Activated gamma-delta T cell treated with Interleukin-2 at 50 U/mL for 16 hours (primary cell): ENCODE results near the gene GZMM.
"Not testable (repeated sequence)": the region's sequence is repeated elsewhere in the genome, so short reads cannot be mapped to it uniquely, and the experiment has no call there.

Experiments
- DNase-seq: peaks from one replicate; pipeline ENCODE4 v3.0.0-alpha.2; 2020

The GZMM gene

DNA sequence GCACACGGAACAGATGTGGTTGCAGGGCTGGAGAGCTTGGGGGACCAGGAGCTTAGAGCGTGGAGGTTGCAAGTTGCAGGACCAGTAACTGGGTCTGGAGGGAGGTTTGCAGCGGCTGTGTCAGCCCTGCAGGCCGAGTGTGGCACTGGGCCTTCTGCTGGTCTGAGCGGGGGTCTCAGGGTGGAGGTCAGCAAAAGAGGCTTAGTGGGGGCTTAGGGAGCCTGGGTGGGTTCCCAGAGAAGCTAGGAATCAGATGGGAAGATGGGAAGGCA, 40.1 kb downstream of the GZMM start:
- no peak for DNase-seq

DNA sequence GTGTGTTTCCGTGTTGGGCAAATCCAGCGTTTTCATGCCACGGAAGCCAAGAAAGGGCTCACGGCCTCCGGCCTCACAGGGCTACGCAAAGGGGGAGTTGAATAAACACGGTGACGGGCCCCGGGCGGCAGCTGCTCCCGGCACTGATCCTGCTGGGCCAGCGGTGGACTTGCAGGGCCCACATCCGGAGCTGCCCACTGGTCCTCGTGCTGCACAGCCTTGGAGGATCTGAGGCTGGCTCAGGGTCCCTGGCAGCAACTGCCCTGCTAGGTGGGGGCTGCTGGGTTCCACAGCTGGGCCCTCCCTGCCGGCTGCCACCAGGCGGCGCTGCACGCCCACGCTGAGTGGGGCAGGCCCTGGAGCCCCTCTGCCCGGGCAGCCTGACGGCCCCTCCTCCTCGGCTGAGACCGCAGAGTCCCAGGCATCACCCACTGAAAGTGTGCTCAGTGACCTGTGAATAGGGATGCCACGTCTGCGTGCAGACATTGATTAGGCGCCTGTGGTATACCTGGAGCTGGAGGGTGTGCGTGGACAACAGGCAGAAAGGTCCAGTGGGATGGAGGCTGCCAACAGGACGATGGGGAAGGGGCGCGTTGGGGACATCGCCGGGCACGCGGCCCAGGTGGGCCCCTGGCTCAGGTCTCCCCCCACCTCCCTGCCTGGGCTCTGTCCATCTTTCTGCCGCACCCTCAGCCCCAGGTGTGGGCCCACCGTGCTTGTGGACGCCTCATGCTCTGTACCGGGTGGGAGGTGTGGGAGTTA, 40.6 kb downstream of the GZMM start:
- DNase-seq, result peak; percentile 68

DNA sequence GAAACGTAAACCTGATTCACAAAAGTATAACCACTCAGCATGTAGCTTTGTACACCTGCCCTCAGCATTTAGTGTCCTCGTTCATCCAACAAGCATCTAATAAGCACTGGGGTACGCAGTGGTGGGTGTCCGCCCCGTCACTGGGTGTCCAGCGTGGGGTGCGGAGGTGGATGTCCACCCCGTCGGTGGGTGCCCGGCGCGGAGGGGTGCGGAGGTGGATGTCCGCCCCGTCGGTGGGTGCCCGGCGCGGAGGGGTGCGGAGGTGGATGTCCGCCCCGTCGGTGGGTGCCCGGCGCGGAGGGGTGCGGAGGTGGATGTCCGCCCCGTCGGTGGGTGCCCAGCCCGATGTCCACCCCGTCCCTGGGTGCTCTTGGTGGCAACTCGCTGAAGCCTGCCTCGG, 41.3 kb downstream of the GZMM start:
- DNase-seq, result not testable (repeated sequence)

DNA sequence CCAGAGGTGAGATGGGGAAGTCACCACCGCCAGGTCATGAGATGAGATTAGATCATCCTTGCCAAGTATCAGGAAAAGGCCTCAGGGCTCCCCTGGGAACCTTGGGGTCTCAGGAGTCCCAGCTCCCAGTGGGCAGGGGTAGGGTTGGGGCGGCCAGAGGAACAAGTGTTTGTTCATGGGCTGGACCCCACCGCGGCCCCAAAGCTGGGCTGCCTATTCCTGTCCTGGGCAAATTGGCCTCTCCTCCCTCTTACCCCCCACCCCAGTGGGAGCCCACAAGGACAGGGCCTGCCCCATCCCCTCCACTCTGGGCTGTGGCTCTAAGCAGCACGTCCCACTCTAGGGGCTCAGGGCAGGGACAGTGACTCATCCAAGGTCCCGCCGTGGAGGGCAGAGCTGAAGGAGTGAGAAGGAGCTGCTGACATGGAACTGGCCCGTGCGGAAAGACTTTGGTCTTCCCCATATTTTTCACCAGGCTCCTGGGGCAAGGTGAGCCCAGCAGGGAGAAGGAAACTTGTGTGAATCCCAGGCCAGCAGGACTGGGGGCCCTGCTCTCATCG, 41.8 kb downstream of the GZMM start:
- no peak for DNase-seq

DNA sequence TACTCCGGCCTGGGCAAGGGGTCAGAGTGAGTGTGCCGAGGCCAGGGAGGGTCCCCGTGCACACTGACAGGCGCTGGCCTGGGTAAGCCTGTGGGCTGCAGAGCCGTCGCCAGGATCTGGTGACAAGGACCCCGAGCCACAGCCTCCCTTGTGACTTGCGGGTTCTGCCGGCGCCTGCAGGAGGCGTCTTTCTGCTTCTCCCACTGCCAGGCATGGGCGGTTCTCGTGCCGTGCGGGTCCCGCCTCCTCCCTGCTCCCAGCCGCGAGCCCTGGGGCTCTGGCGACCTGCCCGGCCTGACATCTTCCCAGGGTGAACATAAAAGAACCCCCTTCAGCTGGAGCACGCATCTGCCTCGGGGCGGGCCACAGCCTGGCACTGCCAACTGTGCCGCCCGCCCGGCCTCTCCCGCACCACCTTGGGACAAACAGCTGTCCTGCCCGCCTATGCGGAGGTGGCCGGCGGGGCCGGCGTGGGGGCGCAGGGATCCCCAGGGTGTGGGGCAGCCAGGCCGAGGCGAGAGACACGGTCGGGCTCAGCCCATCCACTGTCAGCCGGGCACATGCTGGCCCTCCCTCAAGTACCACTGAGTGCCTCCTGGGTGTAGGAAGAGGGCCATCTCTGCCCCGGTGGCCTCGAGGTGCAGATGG, 44.4 kb downstream of the GZMM start:
- DNase-seq, result peak; percentile 51

DNA sequence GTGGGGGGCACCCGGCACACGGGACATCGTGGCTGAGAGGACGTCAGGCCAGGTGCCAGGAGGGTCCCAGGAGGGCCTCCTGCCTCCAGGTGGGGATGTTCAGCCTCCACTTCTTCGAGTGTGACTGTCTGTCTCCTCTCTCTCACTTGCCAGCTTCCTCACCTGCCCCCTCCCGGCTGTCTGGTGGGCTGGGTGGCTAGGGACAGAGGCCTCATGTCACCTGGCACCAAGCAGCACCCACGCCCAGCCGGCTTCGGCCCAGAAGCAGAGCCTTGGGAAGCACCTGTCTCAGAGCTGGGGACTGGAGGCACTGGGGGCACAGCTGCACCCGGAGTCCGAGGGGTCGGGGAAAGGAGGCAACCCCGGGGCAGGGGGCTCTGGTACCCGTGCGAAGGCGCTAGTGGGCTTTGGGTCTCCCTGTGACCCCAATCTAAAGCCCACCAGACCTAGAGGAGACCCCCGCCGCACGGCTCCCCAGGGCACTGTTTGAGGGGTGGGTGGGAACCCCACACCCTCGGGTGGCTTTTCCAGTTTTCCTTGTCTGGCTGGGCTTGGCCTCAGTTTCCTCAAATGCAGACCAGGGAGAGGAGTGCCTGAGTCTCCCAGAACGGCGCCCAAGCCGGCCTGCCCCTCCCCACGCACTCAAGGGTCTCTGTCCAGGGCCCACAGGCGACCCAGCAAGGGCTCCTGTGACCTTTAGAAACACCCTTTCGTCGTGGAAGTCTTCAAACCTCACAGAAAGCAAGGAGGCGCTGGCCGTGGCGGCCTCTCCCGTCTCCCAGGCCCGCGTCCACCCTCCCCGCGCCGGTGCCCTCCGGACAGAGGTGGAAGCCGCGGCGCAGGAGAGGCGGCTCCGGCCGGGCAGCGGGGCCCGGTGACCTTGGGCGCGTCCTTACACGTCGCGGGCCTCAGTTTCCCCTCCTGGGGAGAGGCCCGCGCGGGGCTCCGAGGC, 45.2 kb downstream of the GZMM start:
- no peak for DNase-seq

DNA sequence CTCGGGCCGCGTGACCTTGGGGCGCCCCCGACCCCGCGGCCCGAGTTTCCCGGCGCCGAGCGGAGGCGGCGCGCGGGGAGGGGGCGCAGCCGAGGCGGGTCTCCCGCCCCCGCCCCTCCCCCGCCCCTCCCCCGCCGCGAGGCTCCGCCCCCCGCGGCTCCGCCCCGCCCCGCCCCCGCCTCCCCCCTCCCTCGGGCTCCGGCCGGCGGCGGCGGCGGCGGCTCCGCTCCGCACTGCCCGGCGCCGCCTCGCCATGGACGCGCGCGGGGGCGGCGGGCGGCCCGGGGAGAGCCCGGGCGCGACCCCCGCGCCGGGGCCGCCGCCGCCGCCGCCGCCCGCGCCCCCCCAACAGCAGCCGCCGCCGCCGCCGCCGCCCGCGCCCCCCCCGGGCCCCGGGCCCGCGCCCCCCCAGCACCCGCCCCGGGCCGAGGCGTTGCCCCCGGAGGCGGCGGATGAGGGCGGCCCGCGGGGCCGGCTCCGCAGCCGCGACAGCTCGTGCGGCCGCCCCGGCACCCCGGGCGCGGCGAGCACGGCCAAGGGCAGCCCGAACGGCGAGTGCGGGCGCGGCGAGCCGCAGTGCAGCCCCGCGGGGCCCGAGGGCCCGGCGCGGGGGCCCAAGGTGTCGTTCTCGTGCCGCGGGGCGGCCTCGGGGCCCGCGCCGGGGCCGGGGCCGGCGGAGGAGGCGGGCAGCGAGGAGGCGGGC, 46.0 kb downstream of the GZMM start, which contains the start of gene HCN2:
Gene HCN2 (plus strand): TSS at position 189 of the 703 bp plus-strand sequence. CDS start 65 bp downstream, at position 254.
- DNase-seq, result no peak

DNA sequence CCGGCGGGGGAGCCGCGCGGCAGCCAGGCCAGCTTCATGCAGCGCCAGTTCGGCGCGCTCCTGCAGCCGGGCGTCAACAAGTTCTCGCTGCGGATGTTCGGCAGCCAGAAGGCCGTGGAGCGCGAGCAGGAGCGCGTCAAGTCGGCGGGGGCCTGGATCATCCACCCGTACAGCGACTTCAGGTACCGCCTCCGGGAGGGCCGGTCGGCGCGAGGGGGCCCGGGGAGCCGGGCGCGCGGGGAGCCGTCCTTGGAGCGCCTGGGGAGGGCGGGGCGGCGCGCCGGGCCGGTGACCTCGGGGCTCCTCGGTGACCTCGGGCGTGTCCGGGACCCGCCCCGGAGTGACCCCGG, 46.5 kb downstream of the GZMM start:
- DNase-seq, result no peak

DNA sequence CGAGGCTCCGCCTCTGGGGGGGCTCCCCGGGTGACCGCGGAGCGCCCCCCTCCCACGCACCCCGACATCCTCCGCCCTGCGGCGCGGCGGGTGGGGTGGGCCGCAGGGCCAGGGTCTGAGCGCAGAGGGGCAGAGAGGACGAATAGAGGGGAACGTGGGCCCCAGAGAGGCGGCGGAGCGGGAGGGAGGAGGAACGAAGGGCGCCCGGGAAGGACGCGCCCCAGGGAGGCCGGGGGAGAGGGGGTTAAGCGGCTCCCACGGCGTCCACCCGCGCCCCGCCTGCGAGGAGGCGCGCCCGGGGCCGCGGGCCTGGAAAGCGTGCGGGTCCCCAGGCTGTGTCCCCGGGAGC, 46.9 kb downstream of the GZMM start:
- no peak for DNase-seq

DNA sequence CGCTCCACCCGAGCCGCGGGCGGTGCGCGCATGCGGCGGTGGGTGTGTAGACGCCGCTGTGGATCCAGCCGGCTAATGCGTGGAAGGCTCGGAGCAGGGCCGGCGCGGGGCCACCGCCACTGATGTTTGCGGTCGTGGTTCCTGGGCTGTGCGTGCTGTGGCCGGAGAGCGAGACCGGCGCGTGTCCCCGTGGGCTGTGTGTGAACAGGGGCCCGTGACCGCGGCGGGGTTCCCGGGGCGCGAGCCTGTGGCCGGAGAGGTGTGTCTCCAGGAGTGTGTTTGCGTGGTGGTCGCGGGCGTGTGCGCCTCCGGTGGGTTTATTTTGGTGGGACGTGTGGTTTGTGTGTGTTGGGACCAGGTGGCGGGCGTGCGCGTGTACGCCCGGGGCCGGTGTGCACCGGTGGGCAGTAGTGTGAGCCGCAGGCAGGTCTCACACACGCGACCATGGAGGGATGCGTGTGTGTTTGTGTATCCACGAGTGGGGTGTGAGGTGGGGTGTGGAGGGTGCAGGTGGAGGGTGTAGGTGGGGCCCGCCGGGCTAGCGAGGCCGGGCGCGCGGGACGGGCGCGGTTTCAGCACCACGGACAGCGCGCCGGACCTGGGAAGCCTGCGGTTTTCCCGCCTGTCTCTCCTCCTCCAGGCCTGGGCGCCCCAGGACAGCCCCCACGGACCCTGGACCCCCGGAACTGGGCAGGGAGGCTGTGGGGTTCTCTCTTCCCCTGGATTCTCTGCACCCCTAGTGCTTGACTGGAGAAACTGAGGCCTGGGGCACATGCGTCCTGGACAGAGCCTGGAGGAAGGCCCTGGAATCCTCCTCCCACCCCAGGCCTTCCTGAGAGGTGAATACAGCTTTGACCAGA, 47.5 kb downstream of the GZMM start:
- DNase-seq, result no peak

DNA sequence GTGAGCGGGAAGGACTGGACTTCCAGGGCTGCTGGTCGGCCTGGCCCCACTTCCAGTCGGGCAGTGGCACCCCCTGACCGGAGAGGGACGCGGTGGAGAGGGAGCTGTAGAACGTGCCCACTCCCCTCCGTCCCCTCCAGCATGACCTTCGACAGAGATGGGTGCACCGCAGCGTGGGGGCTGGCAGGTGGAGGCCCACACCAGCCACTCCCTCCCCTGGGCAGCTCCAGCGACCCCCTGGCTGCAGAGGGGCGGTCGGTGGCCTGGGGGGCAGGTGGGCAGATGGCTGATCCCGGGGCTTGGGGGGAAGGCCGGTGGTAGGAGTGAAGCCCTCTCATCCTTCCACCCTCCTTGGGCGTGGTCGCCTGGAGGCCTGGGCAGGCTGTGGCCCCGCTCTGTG, 48.2 kb downstream of the GZMM start:
- no peak for DNase-seq

DNA sequence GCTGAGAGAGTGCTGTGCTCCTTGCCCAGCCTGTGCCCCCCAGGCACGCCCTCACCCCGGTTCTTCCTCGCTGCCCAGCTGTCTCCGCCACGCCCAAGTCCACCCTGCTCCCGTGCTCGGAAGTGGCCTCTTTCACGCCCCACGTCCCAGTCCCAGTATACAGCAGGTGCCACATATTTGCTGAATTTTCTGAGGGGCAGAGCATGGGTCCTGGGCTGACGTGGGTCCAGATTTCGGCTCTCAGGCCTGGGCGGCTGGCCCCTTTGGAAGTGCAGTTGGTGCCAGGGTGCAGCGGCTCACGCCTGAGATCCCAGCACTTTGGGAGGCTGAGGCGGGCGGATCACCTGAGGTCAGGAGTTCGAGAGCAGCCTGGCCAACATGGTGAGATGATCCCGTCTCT, 49.2 kb downstream of the GZMM start:
- no peak for DNase-seq

DNA sequence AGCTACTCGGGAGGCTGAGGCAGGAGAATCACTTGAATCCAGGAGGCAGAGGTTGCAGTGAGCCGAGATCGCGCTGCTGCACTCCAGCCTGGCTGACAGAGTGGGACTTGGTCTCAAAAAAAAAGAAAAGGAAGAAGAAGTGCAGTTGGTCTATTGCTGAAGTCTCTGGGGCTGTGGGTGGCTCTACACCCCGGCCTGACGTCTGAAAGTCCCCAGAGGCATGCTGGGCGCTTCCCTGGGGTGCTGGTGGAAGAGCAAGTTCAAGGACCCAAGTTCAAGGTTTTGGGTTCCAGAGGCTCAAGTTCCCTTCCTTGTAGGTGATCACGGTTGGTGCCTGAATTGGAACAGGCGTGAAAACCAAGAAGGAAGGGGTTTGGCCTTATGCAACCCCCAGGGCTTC, 49.7 kb downstream of the GZMM start:
- DNase-seq, result no peak

DNA sequence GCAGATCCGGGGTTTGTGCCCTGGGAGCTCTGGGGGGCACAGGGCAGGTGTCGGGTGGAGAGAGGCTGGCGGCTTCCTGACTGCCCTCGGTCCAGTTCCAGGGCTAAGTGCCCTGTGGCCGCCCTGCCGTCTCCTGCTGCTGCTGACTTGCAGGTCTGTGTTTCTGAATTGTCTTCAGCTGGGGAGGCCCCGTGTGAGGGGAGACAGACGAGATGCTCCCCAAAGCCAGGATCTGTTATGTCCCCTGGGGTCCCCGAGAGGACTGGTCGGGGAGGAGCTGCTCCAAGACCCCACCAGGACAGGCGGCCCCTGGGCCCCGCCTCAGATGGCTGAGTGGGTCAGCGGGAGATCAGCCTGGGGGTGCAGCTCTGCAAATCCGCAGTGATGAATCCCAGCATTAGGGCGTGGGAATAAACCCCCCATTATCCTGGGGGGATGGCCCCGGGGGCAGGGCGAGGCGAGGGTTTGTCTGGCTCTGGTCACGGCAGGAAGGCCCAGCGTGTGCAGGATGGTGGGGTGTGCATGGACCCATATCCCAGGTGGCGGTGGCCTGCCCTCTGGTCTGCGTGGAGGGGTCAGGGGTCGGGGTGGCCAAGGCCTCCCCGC, 50.5 kb downstream of the GZMM start:
- DNase-seq, result no peak

DNA sequence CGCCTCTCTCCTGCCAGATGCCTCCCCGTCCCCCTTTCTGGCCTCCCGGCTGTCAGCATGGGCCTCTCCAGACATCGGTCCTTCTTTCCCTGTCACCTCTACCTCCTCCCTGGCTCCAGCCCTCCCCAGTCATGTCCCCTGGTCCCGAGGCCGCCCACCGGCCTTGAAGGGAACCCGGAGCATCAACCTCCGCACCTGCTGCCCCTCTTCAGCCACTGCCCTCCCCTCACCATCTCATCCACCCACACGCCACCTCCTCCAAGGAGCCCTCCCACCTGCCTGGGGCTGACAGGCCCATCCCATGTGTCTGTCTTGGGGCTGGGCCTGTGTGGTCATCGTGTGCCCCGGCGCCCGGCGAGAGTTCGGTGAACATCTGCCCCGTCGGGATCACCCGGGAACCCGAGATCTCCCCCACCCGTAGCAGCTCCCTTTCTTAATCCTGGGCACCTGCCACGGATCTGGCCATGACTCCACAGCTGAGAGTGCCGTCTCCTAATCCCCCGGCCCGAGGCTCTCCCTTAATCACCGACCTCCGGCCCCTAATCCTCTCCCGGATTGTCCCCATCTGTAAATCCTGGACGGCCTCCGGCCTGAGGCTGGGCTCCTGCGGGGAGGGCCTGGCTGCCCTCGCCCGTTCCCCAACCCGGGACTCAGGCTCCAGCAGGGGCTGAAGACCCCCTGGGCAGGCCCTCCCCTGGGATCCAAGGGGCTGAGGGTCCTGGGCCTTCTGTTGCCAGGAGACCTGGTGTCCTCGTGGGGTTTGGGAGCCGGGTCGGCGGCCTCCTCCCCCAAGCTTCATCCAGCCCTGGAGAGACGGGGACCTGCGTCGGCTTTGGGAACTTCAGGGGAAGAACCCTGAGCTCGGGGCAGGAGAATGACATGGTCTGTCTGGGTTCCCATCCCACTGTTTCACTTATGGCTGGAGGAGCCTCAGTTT, 51.7 kb downstream of the GZMM start:
- no peak for DNase-seq

DNA sequence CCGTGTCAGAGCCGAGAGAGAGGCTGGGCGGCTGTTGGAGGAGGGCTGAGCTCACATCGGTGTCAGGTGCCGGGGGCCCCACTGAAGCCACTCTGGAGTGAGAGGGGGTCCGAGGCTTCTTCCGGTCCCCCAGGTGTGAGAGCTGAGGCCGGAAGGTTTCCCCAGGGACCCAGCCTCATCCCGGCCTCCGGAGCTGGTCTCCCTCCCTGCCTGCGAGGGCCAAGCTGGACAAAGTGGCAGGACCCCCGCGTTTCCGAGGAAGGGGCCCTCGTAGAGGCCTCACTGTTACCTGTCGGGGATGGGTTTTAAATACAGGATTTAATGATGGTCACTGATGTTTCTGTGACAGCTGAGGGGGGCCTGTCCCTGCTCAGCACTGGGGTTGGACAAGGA, 52.4 kb downstream of the GZMM start:
- DNase-seq, result no peak

DNA sequence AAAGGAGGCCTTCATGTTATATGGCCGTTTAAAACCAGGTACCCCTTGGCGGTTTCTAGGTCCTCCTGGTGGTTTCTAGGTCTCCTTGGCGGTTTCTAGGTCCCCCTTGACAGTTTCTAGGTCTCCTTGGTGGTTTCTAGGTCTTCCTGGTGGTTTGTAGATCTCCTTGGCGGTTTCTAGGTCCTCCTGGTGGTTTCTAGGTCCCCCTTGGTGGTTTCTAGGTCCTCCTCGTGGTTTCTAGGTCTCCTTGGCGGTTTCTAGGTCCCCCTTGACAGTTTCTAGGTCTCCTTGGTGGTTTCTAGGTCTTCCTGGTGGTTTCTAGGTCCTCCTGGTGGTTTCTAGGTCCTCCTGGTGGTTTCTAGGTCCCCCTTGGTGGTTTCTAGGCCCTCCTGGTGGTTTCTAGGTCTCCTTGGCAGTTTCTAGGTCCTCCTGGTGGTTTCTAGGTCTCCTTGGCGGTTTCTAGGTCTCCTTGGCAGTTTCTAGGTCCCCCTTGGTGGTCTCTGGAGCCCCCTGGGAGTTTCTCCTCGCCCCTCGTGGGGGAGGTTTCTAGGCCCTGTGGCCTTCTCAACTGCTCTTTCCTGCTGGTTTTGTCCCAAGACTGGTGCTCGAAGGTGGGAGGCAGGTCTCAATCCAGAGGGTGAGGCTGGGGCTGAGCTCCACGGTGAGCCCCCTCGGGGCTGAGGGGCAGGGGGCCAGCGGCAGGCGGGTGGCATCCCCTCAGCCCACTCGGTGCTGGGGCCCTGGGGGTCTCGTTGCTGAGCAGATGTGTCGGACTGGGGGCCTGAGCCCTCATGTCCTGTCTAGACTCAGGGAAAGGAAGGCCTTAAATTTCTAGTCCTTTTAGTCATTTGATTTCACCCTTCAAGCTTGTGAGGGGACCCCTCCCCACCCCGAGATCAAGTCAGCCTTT, 53.8 kb downstream of the GZMM start:
- no peak for DNase-seq
